Measurements from ENCODE around the gene FLOT1. TPM values are rescaled to one million over a fixed set of nuclear protein-coding genes. Genes with fewer than 3 reads are reported as not detected.
"Not testable (repeated sequence)": the region's sequence is repeated elsewhere in the genome, so short reads cannot be mapped to it uniquely, and the experiment has no call there.

The FLOT1 gene
- total RNA-seq, 1 experiment from 2014 or later, result 111 TPM

DNA sequence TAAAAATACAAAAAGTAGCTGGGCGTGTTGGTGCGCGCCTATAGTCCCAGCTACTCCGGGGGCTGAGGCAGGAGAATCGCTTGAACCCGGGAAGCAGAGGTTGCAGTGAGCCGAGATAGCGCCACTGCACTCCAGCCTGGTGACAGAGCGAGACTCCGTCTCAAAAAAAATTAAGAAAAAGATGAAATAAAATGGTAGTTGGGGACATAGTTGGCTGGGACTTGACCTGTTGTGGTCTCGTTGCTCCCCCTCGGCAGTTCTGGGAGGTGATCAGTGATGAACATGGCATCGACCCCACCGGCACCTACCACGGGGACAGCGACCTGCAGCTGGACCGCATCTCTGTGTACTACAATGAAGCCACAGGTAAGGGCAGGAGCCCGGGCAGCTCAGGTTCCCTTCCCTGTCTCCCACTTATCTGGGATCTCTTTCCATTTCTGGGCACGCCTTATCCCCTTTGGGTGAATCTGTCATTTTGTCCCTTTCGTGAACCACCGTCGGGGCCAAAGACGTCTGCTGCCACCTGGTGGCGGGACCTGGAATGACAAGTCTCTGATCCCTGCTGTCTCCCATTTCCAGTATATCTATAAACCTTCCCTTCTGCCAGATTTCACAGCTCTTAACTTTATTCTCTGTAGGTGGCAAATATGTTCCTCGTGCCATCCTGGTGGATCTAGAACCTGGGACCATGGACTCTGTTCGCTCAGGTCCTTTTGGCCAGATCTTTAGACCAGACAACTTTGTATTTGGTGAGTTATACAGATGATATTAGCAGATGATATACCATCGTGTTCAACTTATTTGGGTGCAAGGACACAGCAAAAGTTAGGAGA, 20.0 kb downstream of the FLOT1 start:
- H3K27me3 Mint-ChIP-seq (ENCODE audit: low read depth), result peaks cover 8% of the 10 kb centered on the region; the same call in 1 of the 2 replicates
- DNase-seq, result peak; percentile 77
- Histone ChIP-seq H3K9me3 (ENCODE audit: control insufficient read depth, low read depth, low read length) (no peaks in the 10 kb centered on the region), H3K23ac (ENCODE audit: insufficient read length, low read depth, low read length) (no peak overlapping the region), H2BK15ac (ENCODE audit: low read depth, low read length) (no peak overlapping the region), H4K91ac (ENCODE audit: insufficient read length, low read depth, low read length) (no peak overlapping the region), H4K20me1 (ENCODE audit: control insufficient read depth, insufficient read depth, insufficient read length) (no peaks in the 10 kb centered on the region), H3K56ac (ENCODE audit: insufficient read length, low read depth, low read length) (no peak overlapping the region), H3K27ac (ENCODE audit: insufficient read length, low read depth, low read length) (no peak overlapping the region), H3K4me1 (ENCODE audit: insufficient read depth, low read length) (no peaks in the 10 kb centered on the region), H2BK20ac (ENCODE audit: low read depth, low read length, poor library complexity, severe bottlenecking) (no peak overlapping the region), H3K4me2 (ENCODE audit: insufficient read depth, insufficient read length, low read length) (peak overlapping the region; percentile 62), H3K23me2 (ENCODE audit: insufficient read length, low read depth, low read length, poor library complexity, severe bottlenecking) (peaks cover 10% of the 10 kb centered on the region), H3K79me2 (ENCODE audit: insufficient read depth, low read length) (peaks cover 11% of the 10 kb centered on the region; the same call in 1 of the 2 replicates), H3K9ac (ENCODE audit: extremely low read depth, insufficient read length, low read length) (no peak overlapping the region), H2BK5ac (ENCODE audit: insufficient read length, low read length) (no peak overlapping the region), H4K8ac (replicated peaks; ENCODE audit: insufficient read length, low read depth, low read length) (no peak overlapping the region), H3K27me3 (ENCODE audit: insufficient read depth, low read length) (no peaks in the 10 kb centered on the region), H2AFZ (ENCODE audit: low read length) (no peak overlapping the region), H3K79me1 (ENCODE audit: insufficient read depth, low read depth, low read length, poor library complexity, severe bottlenecking) (no peaks in the 10 kb centered on the region), H2BK12ac (ENCODE audit: insufficient read length, low read depth, low read length) (no peak overlapping the region), H3K18ac (ENCODE audit: insufficient read length, low read depth, low read length) (no peak overlapping the region), H3K14ac (ENCODE audit: insufficient read depth, low read length) (no peak overlapping the region), H3K4ac (ENCODE audit: low read depth, low read length) (no peak overlapping the region), H2AK5ac (ENCODE audit: insufficient read length, low read length) (no peak overlapping the region), H3T11ph (ENCODE audit: low read length) (no peak overlapping the region), H2BK120ac (ENCODE audit: low read depth, low read length, poor library complexity, severe bottlenecking) (no peak overlapping the region), H4K5ac (ENCODE audit: insufficient read length, low read depth, low read length) (no peak overlapping the region)
- no CpG with 5 or more reads among the region's 27 CpGs for WGBS (ENCODE audit: extremely low coverage, insufficient read length, low lambda C conversion rate)
- H3K27ac Mint-ChIP-seq, result peak overlapping the region; percentile 83 to 99 (median 97)
- H3K9me3 Mint-ChIP-seq, result peaks cover 6 to 7% of the 10 kb centered on the region in 2 experiments; a peak in 4 of 5 replicates
- peak overlapping the region; percentile 93 to 98 for H3K4me3 Mint-ChIP-seq
- peaks cover 45 to 61% (median 52%) of the 10 kb centered on the region in 3 experiments for H3K36me3 Mint-ChIP-seq (ENCODE audit: insufficient read depth in 1 of 3, low read depth in 3 of 3)
- peaks cover 31 to 46% of the 10 kb centered on the region in 2 experiments for H3K4me1 Mint-ChIP-seq
- TF ChIP-seq, protein P1, sequence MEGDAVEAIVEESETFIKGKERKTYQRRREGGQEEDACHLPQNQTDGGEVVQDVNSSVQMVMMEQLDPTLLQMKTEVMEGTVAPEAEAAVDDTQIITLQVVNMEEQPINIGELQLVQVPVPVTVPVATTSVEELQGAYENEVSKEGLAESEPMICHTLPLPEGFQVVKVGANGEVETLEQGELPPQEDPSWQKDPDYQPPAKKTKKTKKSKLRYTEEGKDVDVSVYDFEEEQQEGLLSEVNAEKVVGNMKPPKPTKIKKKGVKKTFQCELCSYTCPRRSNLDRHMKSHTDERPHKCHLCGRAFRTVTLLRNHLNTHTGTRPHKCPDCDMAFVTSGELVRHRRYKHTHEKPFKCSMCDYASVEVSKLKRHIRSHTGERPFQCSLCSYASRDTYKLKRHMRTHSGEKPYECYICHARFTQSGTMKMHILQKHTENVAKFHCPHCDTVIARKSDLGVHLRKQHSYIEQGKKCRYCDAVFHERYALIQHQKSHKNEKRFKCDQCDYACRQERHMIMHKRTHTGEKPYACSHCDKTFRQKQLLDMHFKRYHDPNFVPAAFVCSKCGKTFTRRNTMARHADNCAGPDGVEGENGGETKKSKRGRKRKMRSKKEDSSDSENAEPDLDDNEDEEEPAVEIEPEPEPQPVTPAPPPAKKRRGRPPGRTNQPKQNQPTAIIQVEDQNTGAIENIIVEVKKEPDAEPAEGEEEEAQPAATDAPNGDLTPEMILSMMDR (conservative IDR thresholded peaks at IDR 0.05), result peak; percentile 94

DNA sequence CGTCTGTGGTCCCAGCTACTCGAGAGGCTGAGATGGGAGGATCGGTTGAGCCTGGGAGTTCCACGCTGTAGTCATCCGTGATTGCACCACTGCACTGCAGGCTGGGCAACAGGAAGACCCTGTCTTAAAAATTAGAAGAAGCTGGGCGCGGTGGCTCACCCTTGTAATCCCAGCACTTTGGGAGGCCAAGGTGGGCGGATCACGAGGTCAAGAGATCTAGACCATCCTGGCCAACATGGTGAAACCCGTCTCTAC, 20.5 kb downstream of the FLOT1 start:
- H3K27me3 ChIP-seq (ENCODE audit: insufficient read depth, low read length); H4K20me1 ChIP-seq (ENCODE audit: control insufficient read depth, insufficient read depth, insufficient read length); H2AFZ ChIP-seq (ENCODE audit: low read length): not testable (repeated sequence)

More for the DNA sequence above, 20.5 kb downstream of the FLOT1 start:
- not testable (repeated sequence) for H2AK5ac ChIP-seq (ENCODE audit: insufficient read length, low read length); H4K91ac ChIP-seq (ENCODE audit: insufficient read length, low read depth, low read length); H3K27ac ChIP-seq (ENCODE audit: insufficient read length, low read depth, low read length); H2BK120ac ChIP-seq (ENCODE audit: low read depth, low read length, poor library complexity, severe bottlenecking); H3T11ph ChIP-seq (ENCODE audit: low read length); H4K8ac ChIP-seq (replicated peaks; ENCODE audit: insufficient read length, low read depth, low read length); H3K23ac ChIP-seq (ENCODE audit: insufficient read length, low read depth, low read length); H2BK5ac ChIP-seq (ENCODE audit: insufficient read length, low read length); DNase-seq; H3K23me2 ChIP-seq (ENCODE audit: insufficient read length, low read depth, low read length, poor library complexity, severe bottlenecking); H2BK15ac ChIP-seq (ENCODE audit: low read depth, low read length); H3K79me1 ChIP-seq (ENCODE audit: insufficient read depth, low read depth, low read length, poor library complexity, severe bottlenecking); H3K9me3 ChIP-seq (ENCODE audit: control insufficient read depth, low read depth, low read length); H4K5ac ChIP-seq (ENCODE audit: insufficient read length, low read depth, low read length); H3K56ac ChIP-seq (ENCODE audit: insufficient read length, low read depth, low read length); H3K4ac ChIP-seq (ENCODE audit: low read depth, low read length); H3K27me3 Mint-ChIP-seq (ENCODE audit: low read depth); H3K4me1 ChIP-seq (ENCODE audit: insufficient read depth, low read length); H2BK20ac ChIP-seq (ENCODE audit: low read depth, low read length, poor library complexity, severe bottlenecking); H2BK12ac ChIP-seq (ENCODE audit: insufficient read length, low read depth, low read length); H3K9me3 Mint-ChIP-seq
- Histone ChIP-seq H3K9ac (ENCODE audit: extremely low read depth, insufficient read length, low read length) (peak overlapping the region; percentile 97), H3K79me2 (ENCODE audit: insufficient read depth, low read length) (peaks cover 11% of the 10 kb centered on the region; the same call in 1 of the 2 replicates), H3K4me2 (ENCODE audit: insufficient read depth, insufficient read length, low read length) (peak overlapping the region; percentile 62), H3K18ac (ENCODE audit: insufficient read length, low read depth, low read length) (peak overlapping the region; percentile 56), H3K14ac (ENCODE audit: insufficient read depth, low read length) (peak overlapping the region; percentile 76; the same call in 1 of the 2 replicates)
- H3K4me1 Mint-ChIP-seq, result peaks cover 31 to 47% of the 10 kb centered on the region in 2 experiments
- H3K36me3 Mint-ChIP-seq (ENCODE audit: insufficient read depth in 1 of 3, low read depth in 3 of 3), result peaks cover 45 to 58% (median 52%) of the 10 kb centered on the region in 3 experiments
- peak overlapping the region; percentile 93 to 98 for H3K4me3 Mint-ChIP-seq
- H3K27ac Mint-ChIP-seq, result peak overlapping the region; percentile 96 to 99 (median 97); a peak in 6 of 7 replicates
- WGBS (ENCODE audit: extremely low coverage, insufficient read length, low lambda C conversion rate), result no CpG with 5 or more reads among the region's 10 CpGs

Data from H9 (cell line).